Fibroblast of the aortic adventitia (primary cell): ENCODE data around the gene PYGO1. TPM values are rescaled to one million over a fixed set of nuclear protein-coding genes. Genes with fewer than 3 reads are reported as not detected.

Source experiments
- DNase-seq: peaks from one replicate; pipeline ENCODE4 v3.0.0-alpha.2; 2010; ENCODE audit warnings: low read depth
- H3K4me3 ChIP-seq: 2 replicates; pipeline ENCODE4 v1.5.1; 2011; ENCODE audit warnings: low read depth, mild to moderate bottlenecking, control low read depth, low read length, moderate library complexity
- CTCF ChIP-seq: IDR thresholded peaks from 2 replicates; pipeline ENCODE4 v1.5.1; 2011; ENCODE audit warnings: mild to moderate bottlenecking, low read length, control low read depth, inconsistent platforms; ENCODE audit not compliant: insufficient read depth
- total RNA-seq: library from RNA; depleted of rRNA; stranded (reverse); fragments of >200 nt; gene quantifications from 2 replicates; pipeline ENCODE4 v1.2.3, GENCODE V29; 2012; ENCODE audit warnings: low replicate concordance

PYGO1 gene
- total RNA-seq, 1 donor: 21.2 TPM

GRCh38 chr15:55552451-55552850 is 35.7 kb downstream of the PYGO1 start:
- no peak for DNase-seq
- TF ChIP-seq CTCF: no peak
- H3K4me3 ChIP-seq: no peak overlapping the region

DNA sequence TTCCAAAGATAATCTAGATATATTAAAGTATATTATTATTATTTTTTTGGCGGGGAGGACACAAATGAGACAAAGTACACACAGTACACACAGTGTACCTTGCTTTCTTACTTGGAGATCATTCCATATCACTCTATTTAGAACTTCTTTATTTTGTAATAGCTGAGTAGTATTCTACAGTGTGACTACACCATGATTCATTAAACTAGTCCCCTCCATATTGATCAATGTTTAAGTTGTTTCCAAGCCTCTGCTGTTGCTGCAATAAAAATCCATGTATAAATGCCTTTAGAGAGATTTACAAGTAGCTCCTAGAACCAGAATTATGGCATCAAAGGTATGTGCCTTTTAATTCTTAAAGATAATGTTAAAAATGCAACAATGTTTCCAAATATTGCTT is 38.8 kb downstream of the PYGO1 start:
- no peak overlapping the region for H3K4me3 ChIP-seq
- no peak for TF ChIP-seq CTCF
- DNase-seq: no peak

DNA sequence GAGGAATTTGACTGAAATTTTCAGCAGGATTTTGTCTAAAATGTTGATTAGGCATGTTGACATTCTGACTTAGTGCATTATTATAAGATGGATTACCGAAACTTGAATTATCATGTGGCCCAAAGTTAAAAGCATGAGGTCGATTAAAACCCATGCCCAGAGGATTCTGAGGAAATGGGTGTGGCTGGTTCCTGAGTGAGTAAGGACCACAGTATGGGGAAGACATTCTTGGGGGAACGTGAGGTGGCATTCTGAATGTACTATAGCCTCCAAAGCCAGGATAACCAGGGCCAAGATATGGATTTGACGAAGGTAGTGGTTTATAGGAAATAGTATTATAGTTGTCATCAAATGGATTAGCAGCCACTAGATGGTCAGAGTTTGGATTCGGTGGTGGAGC is 41.4 kb downstream of the PYGO1 start:
- no peak for TF ChIP-seq CTCF
- H3K4me3 ChIP-seq: no peak overlapping the region
- peak; percentile 58 for DNase-seq

DNA sequence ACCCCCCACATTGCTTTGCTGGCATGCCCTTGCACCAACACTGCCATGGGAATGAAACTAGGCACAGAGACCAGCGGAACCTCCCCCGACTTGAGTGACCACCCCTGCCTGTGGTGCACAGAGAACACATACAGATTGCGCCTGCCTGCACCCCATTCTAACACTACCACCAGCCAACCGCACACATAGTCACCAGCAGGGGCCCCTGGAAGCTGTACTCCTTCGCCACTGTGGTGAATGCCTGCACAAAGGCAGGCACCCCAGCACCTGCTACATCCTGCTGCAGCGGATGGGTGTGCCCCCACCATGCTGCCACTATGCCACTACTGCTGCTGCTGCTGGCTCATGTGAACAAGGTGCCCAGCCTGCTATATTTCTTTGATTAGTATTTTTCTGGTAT is 52.7 kb downstream of the PYGO1 start:
- no peak overlapping the region for H3K4me3 ChIP-seq
- DNase-seq: no peak
- TF ChIP-seq CTCF: no peak

DNA sequence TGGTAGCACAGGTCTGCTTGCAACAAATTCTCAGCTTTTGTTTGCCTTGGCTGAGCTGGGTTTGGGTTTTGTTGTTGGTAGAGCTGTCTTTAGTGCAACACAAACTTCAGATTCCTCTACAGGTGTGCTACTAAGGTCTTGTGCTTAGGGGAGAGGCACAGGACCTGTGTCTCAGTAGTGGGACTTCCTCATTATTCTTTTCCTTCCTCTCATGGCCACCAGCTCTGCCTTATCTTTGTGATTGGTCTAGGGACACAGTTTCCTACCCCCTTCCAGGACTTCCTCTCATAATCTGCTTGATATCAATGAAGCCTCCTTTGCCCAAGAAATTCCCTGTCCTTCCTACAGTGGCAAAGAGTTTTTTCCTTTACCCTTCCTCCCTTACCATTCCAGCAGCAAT is 55.2 kb downstream of the PYGO1 start:
- no peak for TF ChIP-seq CTCF
- H3K4me3 ChIP-seq: no peak overlapping the region
- DNase-seq: no peak

DNA sequence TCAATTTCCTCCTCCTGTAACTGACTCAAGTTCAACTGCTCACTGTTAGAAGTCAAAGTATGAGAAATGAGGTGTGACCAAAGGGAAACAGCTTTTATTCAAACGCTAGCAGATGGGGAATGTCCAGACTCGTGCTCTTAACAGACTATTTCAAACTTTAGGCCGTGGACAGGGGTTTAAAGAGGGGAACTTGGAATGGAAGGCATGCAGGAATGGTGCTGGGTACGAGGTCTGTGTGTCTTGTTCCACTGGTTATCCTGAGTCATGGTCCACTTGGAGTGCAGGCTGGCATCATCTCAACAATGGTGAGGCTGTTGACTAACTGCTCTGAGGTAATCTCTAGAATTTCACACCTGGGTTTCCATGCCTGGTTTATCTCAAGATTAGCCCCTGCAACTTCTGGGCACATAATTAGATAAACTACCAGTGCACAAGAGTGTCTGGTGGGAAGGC is 57.3 kb downstream of the PYGO1 start:
- no peak for TF ChIP-seq CTCF
- H3K4me3 ChIP-seq: no peak overlapping the region
- DNase-seq: peak; percentile 48

DNA sequence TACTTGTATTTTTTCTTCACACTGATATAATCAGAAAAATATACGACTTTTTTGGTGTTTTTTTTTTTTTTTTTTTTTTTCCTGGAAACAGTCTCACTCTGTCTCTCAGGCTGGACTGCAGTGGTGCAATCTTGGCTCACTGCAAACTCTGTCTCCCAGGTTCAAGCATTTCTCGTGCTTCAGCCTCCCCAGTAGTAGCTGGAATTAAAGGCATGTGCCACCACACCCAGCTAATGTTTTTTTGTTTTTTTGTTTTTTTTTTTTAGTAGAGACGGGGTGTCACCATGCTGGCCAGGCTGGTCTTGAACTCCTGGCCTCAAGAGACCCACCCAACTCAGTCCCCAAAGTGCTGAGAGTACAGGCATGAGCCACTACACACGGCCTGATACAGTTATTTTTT is 59.3 kb downstream of the PYGO1 start:
- peak; percentile 25 for DNase-seq
- TF ChIP-seq CTCF: no peak
- H3K4me3 ChIP-seq: no peak overlapping the region
